GM12878 (cell line): ENCODE measurements around the gene CACNG4. TPM values are rescaled to one million over a fixed set of nuclear protein-coding genes. Genes with fewer than 3 reads are reported as not detected.

Source experiments
- ATAC-seq: fragments of 200-7000 bp; cut with Tn5 transposase; 3 replicates; pipeline ENCODE4 v1.9.1; 2020; ENCODE audit warnings: mild to moderate bottlenecking, moderate library complexity
- BruUV-seq: library from RNA; stranded (reverse); fragments of 400-500 nt; replicated peaks from 2 replicates; lab custom pipeline; 2021; lab: Mats Ljungman, UMichigan
- CTCF ChIA-PET: fragments of 300-600 bp; sonication (Branson Sonifier 250); formaldehyde crosslinking; extraction: SDS; loops from one replicate; lab custom pipeline; 2021; ENCODE audit warnings: inconsistent platforms; lab: Yijun Ruan, JAX
- POLR2A ChIA-PET: fragments of 350-600 bp; formaldehyde crosslinking; extraction: SDS; loops from one replicate; lab custom pipeline; 2021; ENCODE audit warnings: inconsistent platforms; lab: Charles Lee
- RAD21 ChIA-PET: fragments of 300-600 bp; sonication (Branson Sonifier 250); formaldehyde crosslinking; loops from one replicate; lab custom pipeline; 2023; ENCODE audit warnings: antibody characterized with exemption; ENCODE audit not compliant: unreplicated experiment; lab: Charles Lee
- SMC1A ChIA-PET: fragments of 300-600 bp; sonication (Branson Sonifier 250); formaldehyde crosslinking; loops from one replicate; lab custom pipeline; 2023; ENCODE audit not compliant: unreplicated experiment, uncharacterized antibody; lab: Charles Lee
- DNase-seq: peaks from one replicate; pipeline ENCODE4 v3.0.0-alpha.2; 2011; ENCODE audit warnings: low read depth, low spot score
- FAIRE-seq: peaks from 3 replicates; lab custom pipeline; 2011; peaks lifted over from hg19 to GRCh38; lab: Jason Lieb, UNC
- H2AFZ ChIP-seq: 2 replicates; pipeline ENCODE4 v1.6.0; 2011; ENCODE audit warnings: low read depth, low read length, control low read depth; ENCODE audit not compliant: control insufficient read depth
- H3K27ac ChIP-seq: 2 replicates; pipeline ENCODE4 v1.5.1; 2011; ENCODE audit warnings: control low read depth; ENCODE audit not compliant: control insufficient read depth, insufficient read depth
- H3K27me3 ChIP-seq, 2 experiments: replicated peaks in 1 of 2; 2 replicates each; pipeline versions ENCODE4 v1.6.0 to v1.6.1; 2011; ENCODE audit warnings: low read length in 1 of 2; ENCODE audit not compliant: control insufficient read depth in 2 of 2, insufficient read depth in 2 of 2
- H3K36me3 ChIP-seq, 2 experiments: 2 replicates each; pipeline ENCODE4 v1.5.1; 2011; ENCODE audit warnings: low read length in 1 of 2; ENCODE audit not compliant: control insufficient read depth in 2 of 2, insufficient read depth in 2 of 2
- H3K4me1 ChIP-seq: 2 replicates; pipeline ENCODE4 v1.6.1; 2011; ENCODE audit warnings: mild to moderate bottlenecking, low read length, moderate library complexity, mixed read lengths; ENCODE audit not compliant: control insufficient read depth, insufficient read depth
- H3K4me2 ChIP-seq: 2 replicates; pipeline ENCODE4 v1.6.0; 2011; ENCODE audit warnings: control low read depth; ENCODE audit not compliant: control insufficient read depth, insufficient read depth
- H3K4me3 ChIP-seq: fragments of 200-600 bp; sonication (generic); 2 replicates; pipeline ENCODE4 v1.5.1; 2016
- H3K79me2 ChIP-seq: 2 replicates; pipeline ENCODE4 v1.6.0; 2011; ENCODE audit warnings: low read length; ENCODE audit not compliant: control insufficient read depth, insufficient read depth
- H3K9ac ChIP-seq: 2 replicates; pipeline ENCODE4 v1.8.0; 2011; ENCODE audit warnings: low read length, control low read depth, mixed read lengths; ENCODE audit not compliant: control insufficient read depth, insufficient read depth
- H3K9me3 ChIP-seq: replicated peaks from 3 replicates; pipeline ENCODE4 v1.5.1; 2011; ENCODE audit warnings: mild to moderate bottlenecking, low read length; ENCODE audit not compliant: control insufficient read depth, insufficient read depth
- H4K20me1 ChIP-seq: 2 replicates; pipeline ENCODE4 v1.6.0; 2011; ENCODE audit not compliant: control insufficient read depth, insufficient read depth
- BHLHE40 ChIP-seq, 2 experiments: fragments of 450-650 bp in 1 of 2; IDR thresholded peaks; 2 replicates each; pipeline ENCODE4 v1.6.1; 2011 to 2017; ENCODE audit warnings: low read depth in 2 of 2, borderline replicate concordance in 1 of 2, improper control_type of control experiment in 1 of 2, low read length in 1 of 2, mild to moderate bottlenecking in 1 of 2
- CBX5 ChIP-seq: sonication (generic); IDR thresholded peaks from 2 replicates; pipeline ENCODE4 v1.6.1; 2016; ENCODE audit warnings: low read depth, moderate library complexity, mild to moderate bottlenecking, inconsistent platforms
- FOS ChIP-seq: IDR thresholded peaks from 3 replicates; pipeline ENCODE4 v1.6.1; 2011; ENCODE audit warnings: borderline replicate concordance; ENCODE audit not compliant: insufficient read length; ENCODE audit errors: extremely low read depth
- GATAD2B ChIP-seq: fragments of 450-650 bp; conservative IDR thresholded peaks from 2 replicates; pipeline ENCODE4 v1.6.1; 2017; ENCODE audit warnings: low read depth, mild to moderate bottlenecking, moderate library complexity
- NFIC ChIP-seq: IDR thresholded peaks from 2 replicates; pipeline ENCODE4 v1.6.1; 2012; ENCODE audit warnings: low read depth, mild to moderate bottlenecking, inconsistent platforms, low read length, moderate library complexity
- RBBP5 ChIP-seq: fragments of 200-600 bp; sonication (generic); conservative IDR thresholded peaks from 2 replicates; pipeline ENCODE4 v1.6.1; 2016
- SIX5 ChIP-seq: IDR thresholded peaks from 2 replicates; pipeline ENCODE4 v1.6.1; 2011; ENCODE audit warnings: mild to moderate bottlenecking, low read depth, low read length, moderate library complexity; ENCODE audit not compliant: severe bottlenecking
- SMAD1 ChIP-seq: fragments of 450-650 bp; IDR thresholded peaks from 2 replicates; pipeline ENCODE4 v1.6.1; 2018; ENCODE audit warnings: mild to moderate bottlenecking, low read depth; ENCODE audit not compliant: partially characterized antibody
- SMAD5 ChIP-seq: IDR thresholded peaks from 2 replicates; pipeline ENCODE4 v1.6.1; 2016; ENCODE audit warnings: antibody characterized with exemption, low read depth
- SMARCA5 ChIP-seq: fragments of 450-650 bp; IDR thresholded peaks from 2 replicates; pipeline ENCODE4 v1.6.1; 2017; ENCODE audit warnings: mild to moderate bottlenecking
- TCF12 ChIP-seq: IDR thresholded peaks from 2 replicates; pipeline ENCODE4 v1.6.1; 2011; ENCODE audit warnings: low read depth, mild to moderate bottlenecking, low read length
- WGBS: methylation state at CpG from one replicate; pipeline ENCODE4 v1.1.6; 2016; ENCODE audit warnings: low lambda C conversion rate; ENCODE audit not compliant: insufficient replicate concordance, insufficient coverage; ENCODE audit errors: missing lambda C conversion rate; 5-methylcytosine and 5-hydroxymethylcytosine counted together
- in situ Hi-C: fragments of 300-500 bp; cut with MboI; formaldehyde crosslinking; loops from 9 replicates; pipeline ENCODE4 v1.14.3; 2018; ENCODE audit warnings: mixed read lengths
- intact Hi-C: fragments of 100-400 bp; cut with micrococcal nuclease; formaldehyde crosslinking; loops from one replicate; pipeline ENCODE4 v1.14.2; 2022; ENCODE audit not compliant: unreplicated experiment
- polyA plus RNA-seq, 11 experiments: library from polyadenylated mRNA; depleted of rRNA in 4 of 11; unstranded in 6 of 11; stranded (reverse) in 5 of 11; fragments of >200 nt; fragmentation: Nextera tagmentation in 4 of 11; fragmentation: Illumina TruSeq in 1 of 11; extraction: Ambion mirVana in 4 of 11; extraction: Trizol in 1 of 11; gene quantifications; 1 replicate in 1 of 11; 2 replicates in 10 of 11; pipeline versions ENCODE4 v1.2.1 to v1.2.3, GENCODE V29; 2011 to 2016; ENCODE audit warnings: inconsistent platforms in 2 of 11, missing spikeins in 2 of 11, low read depth in 1 of 11
- total RNA-seq, 4 experiments: library from RNA; depleted of rRNA in 3 of 4; stranded (reverse); fragments of >200 nt in 3 of 4; fragmentation: Illumina TruSeq in 1 of 4; extraction: Trizol in 1 of 4; gene quantifications; 2 replicates each; pipeline versions ENCODE4 v1.2.1 to v1.2.3, GENCODE V29; 2013 to 2021
- TF ChIP-seq, protein P1 (sequence below): fragments of 450-650 bp; IDR thresholded peaks from 2 replicates; pipeline ENCODE4 v1.6.1; 2017; ENCODE audit warnings: mild to moderate bottlenecking, low read depth, inconsistent platforms; ENCODE audit not compliant: poor library complexity, severe bottlenecking

The CACNG4 gene
- total and polyA plus RNA-seq, 10 of the 15 experiments (the other 5 are each of a cell fraction or from before 2014, with no cell fraction given): 0.08 TPM; not detected in 8

DNA sequence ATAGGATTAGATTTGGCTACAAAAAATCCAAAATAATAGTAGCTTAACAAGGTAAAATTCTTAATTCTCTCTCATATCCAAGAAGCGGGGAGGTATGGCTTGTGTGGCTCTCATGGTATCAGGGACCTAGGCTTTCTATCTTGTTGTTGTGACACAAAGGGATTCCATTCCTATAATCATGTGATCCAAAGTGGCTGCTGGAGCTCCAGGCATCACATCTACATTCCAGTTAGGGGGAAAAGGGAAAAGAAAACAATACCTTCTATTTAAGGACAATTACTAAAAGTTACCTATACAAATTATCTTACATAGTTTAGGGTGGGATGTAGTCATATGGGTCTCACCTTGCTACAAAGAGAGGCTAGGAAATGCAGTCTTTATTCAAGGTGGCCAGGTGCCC, 47.6 kb upstream of the CACNG4 start:
- Histone ChIP-seq H3K27me3 (no peaks in the 10 kb centered on the region; a peak in 1 of 4 replicates), H3K9me3 (no peaks in the 10 kb centered on the region), H3K4me3 (no peak overlapping the region), H3K4me2 (no peak overlapping the region), H3K36me3 (no peaks in the 10 kb centered on the region), H4K20me1 (no peaks in the 10 kb centered on the region), H2AFZ (no peak overlapping the region), H3K4me1 (no peaks in the 10 kb centered on the region), H3K27ac (no peak overlapping the region), H3K9ac (no peak overlapping the region), H3K79me2 (no peaks in the 10 kb centered on the region)
- no peak for FAIRE-seq
- TF ChIP-seq CBX5 (no peak), GATAD2B (no peak), SMARCA5 (no peak), SMAD5 (no peak), TCF12 (no peak), RBBP5 (no peak), SIX5 (no peak), BHLHE40 (IDR thresholded peaks at IDR 0.05; ENCODE audit: borderline replicate concordance in 1 of 2, low read depth in 2 of 2, low read length in 1 of 2) (no peak), NFIC (no peak), SMAD1 (no peak), FOS (no peak)
- TF ChIP-seq, protein P1, sequence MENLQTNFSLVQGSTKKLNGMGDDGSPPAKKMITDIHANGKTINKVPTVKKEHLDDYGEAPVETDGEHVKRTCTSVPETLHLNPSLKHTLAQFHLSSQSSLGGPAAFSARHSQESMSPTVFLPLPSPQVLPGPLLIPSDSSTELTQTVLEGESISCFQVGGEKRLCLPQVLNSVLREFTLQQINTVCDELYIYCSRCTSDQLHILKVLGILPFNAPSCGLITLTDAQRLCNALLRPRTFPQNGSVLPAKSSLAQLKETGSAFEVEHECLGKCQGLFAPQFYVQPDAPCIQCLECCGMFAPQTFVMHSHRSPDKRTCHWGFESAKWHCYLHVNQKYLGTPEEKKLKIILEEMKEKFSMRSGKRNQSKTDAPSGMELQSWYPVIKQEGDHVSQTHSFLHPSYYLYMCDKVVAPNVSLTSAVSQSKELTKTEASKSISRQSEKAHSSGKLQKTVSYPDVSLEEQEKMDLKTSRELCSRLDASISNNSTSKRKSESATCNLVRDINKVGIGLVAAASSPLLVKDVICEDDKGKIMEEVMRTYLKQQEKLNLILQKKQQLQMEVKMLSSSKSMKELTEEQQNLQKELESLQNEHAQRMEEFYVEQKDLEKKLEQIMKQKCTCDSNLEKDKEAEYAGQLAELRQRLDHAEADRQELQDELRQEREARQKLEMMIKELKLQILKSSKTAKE: no peak
- no peak for ATAC-seq
- POLR2A ChIA-PET: no interaction called here
- intact Hi-C loops (no loop called here), in situ Hi-C loops (no loop called here)
- WGBS: 33% methylated on average over 1 of the region's 1 CpG
- SMC1A ChIA-PET: interaction anchor here (0.6 to 1.3 kb wide), 2 partner anchors 12 to 57 kb away, joined by 3 read pairs; no protein-coding TSS in a partner anchor
- RAD21 ChIA-PET: interaction anchor here (1.4 kb wide), 1 partner anchor 165 kb away, joined by 5 read pairs; no protein-coding TSS in a partner anchor
- no peak for DNase-seq
- CTCF ChIA-PET: interaction anchor here (0.8 to 1.6 kb wide), 3 partner anchors 8 to 188 kb away, joined by 4 to 5 read pairs (median 4); no protein-coding TSS in a partner anchor
- BruUV-seq: no TSS peak
